T follicular helper cell (primary cell): ENCODE results near the gene TMEM9.

ENCODE experiments used
- DNase-seq: peaks from one replicate; pipeline ENCODE4 v3.0.0-alpha.2; 2020; ENCODE audit warnings: low read depth

The TMEM9 gene

DNA sequence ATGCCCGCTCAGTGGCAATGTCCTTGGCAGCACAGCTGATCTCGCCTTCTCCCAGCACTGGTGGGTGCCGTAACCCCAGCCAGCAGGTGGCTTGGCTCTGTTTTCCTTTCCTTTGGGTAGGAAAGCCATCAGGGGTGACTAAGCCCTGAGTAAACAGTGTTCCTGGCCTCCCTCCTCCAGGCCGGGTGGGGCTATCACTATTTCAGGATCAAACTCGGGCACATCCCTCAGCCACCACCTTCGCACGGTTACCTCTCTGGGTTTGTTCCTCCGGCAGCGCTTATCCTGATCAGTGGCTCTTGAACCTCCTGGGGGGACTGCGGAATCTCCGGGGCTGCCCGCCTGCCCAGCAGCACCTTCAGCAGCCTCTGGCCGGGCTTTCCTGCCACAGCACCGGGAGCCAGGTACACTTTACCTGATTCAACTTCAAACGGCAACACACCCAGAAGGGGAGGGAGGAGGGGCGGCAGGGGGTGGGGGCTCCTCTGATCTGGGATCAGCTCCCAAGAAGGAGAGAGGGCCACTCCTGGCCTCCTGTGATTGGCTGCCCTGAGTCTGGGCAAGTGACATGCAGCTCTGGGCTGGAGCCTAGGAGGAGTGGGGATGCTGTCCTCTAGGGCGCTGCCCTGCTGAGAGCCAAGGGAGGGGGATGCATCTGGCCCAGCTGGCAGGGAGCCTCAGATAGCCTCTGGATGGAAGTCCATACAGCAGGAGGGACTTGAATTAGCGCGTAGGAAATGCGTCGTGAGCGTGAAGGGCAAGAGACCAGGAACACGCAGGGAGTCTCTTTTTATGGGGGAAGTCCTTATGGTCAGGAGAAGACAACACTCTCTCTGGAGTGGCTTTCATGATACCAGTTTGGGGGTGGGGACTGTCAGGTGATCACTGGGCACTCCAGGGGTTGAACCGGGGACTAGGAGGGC is 27.2 kb downstream of the TMEM9 start, which contains the start of gene ASCL5:
TSS of gene ASCL5 (minus strand) at position 353 of the 923 bp plus-strand sequence. CDS start 11,812 bp downstream, outside the sequence.
- no peak for DNase-seq

GRCh38 chr1:201126463-201126831 is 27.8 kb downstream of the TMEM9 start:
- DNase-seq: no peak

DNA sequence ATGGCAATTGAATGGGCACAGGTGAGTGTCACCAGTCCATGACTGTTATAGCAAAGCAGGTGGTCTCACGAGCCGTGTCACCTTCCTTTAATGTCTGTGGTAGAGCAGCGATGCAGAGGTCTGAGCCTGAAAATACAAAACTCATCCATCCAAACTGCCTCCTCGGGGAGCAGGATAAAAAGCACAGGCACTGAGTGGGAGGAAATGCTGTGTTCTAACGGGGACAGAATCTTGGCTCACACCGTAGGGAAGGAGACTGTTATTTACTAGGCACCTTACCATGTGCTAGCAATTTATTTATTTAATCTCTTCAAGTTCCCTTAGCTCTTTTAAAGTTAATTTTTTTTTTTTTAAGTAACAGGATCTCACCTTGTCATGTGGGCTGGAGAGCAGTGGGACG is 28.5 kb downstream of the TMEM9 start:
- no peak for DNase-seq

GRCh38 chr1:201125019-201125418 is 29.3 kb downstream of the TMEM9 start:
- DNase-seq: no peak

DNA sequence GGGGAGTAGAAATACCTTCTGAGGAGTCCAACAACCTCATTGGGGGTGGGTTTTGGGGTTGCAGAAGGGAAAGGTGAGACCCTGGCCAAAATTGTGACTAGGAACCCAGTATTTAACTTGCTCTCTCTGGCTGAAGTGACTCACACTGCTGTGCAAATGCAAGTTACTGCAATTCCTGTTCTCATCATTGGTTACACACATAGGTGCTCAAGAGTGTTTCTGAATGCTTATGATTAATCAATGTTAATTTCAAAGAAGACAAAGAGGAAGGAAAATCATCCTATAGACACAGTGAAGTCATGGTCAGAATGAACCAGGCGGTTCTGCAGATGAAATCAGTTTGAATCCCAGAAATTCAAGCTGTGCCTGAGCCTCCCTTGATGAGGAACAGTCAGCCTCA is 30.4 kb downstream of the TMEM9 start:
- no peak for DNase-seq

DNA sequence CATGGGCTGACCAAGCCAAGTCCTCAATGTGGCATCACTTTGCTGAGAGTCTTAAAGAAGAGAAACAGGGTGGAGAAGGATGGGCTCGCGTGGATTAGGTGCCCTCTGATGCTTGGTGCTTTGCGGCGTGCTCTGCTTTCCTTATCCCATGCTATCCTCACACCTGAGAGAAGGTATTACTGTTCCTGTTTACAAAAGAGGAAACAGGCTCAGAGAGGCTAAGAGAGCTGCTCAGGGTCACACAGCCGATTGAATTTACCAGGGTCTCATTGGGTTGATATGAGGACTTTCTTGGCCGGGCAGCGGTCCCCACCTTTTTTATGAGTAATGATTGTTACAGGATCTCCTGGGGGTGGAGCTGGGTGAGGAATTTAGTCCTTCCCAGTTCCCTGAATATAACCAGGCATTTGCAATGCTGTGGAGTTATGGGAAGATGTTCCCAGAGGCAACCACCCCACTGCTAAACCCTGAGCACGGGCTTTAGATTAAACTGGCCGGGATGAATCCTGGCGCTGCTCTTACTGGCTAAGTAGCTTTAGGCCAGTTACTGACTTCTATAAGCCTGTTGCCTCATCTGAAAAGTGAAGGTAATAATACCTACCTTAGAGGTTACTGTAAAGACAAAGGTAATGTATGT is 31.8 kb downstream of the TMEM9 start:
- no peak for DNase-seq

DNA sequence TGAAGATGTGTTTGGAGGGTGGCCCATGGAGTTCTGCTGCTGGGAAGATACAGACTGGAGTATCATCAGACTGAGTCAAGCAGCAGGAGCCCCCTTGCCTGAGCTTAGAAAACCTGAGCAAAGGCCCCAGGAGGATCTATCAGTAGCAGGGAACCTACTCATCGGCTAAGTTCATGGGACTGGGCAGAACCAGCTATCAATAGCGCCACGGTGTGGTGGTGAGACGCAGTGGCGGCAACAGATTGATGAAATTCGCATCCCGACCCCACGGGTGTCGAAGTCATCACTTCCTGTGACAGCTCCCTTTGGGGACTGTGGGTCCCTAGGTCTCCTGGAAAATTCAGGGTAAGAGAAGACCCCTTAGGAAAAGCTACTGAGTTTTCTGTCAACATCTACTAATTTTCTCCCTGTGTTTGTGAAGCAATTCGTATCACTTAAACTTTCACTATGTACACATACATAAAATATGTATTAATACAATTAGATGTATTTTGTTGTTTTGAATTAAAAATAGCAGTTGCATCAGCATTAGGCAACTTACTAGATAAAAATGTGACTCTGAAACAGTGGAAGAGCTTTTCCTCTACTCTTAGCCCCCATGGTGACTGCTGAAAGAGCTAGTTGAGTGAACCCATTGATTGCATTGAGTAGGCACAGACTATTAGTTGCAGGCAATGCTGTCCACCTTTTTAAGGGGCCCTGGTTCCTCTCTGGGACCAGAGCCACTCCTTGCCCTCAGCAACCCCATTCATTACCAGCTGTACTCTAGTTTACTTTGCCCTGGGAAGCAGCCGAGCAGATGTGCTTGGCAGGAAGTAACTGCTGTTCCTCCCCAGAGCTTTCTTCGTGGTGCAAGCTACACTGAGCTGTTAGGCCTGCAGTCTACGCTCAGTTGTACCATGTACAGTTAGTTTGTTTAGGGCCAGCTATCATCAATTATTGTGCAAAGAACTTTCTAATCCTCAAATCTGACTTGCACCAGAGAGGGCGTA is 34.8 kb downstream of the TMEM9 start:
- peak; percentile 43 for DNase-seq

GRCh38 chr1:201116091-201116490 is 38.2 kb downstream of the TMEM9 start:
- no peak for DNase-seq

DNA sequence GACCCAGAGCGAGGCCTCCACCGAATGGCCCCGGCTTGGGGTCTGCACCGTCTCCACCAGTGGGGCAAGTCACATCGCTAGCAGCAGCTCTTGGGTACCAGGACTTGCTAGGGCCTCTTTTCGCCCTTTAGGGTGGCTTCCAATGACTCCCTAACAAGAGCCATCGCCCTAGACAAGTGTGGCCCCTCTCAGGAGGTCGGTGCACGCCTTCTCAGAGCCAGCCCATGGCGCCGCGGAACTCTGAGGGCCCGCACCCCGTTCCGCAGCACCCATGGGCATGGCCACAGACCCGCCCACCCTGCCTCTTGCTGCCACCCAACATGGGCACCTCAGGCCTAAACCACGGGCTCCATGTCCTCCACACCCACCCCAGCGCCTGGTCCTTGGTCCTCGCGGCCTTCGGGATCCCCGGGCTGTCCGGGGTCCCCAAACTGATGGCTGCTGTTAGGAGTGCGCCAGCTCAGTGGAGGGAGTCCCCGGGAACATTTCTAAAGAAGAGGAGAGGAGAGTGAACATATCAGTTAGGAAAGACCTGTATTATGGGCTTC is 38.8 kb downstream of the TMEM9 start:
- DNase-seq: no peak

DNA sequence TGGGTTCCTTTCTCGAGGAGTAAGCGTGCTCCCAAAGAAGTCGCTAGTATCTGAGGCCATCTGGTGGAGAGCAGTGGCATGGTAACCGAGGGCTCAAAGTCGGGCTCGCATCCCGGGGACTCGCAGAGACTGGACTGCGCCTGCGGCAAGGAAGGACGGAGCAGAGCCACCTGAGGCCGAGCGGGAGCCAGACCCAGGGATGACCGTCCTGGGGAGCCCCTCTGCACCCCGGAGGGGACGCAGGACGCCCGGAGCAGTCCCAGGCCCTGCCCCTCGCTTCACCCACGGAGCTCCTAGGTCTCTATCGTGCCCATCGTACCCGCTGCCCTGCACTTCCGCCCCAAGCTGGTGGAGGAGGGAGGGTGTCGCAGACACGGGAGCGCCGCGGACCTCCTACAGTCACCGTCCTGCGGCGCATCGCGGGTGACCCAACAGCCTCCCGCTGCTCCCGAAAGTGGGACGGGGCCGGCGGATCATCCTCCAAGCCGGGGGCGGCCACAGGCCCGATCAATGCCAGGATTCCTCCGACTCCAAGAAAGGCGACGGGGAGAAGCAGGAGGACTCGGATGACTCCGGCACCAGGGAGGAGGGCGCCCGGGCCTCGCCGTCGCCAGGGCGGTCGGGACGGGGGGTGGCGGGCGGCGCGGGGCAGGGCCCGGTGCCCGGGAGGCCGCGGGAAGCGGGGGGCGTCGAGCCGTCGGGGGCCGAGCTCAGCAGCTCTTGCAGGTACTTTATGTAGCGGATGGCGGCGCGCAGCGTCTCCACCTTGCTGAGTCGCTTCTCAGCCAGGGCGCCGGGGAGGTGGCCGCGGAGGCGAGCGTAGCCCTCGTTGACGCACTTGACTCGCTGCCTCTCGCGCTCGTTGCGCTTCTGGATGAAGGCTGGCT is 39.8 kb downstream of the TMEM9 start:
- DNase-seq: peak; percentile 57

DNA sequence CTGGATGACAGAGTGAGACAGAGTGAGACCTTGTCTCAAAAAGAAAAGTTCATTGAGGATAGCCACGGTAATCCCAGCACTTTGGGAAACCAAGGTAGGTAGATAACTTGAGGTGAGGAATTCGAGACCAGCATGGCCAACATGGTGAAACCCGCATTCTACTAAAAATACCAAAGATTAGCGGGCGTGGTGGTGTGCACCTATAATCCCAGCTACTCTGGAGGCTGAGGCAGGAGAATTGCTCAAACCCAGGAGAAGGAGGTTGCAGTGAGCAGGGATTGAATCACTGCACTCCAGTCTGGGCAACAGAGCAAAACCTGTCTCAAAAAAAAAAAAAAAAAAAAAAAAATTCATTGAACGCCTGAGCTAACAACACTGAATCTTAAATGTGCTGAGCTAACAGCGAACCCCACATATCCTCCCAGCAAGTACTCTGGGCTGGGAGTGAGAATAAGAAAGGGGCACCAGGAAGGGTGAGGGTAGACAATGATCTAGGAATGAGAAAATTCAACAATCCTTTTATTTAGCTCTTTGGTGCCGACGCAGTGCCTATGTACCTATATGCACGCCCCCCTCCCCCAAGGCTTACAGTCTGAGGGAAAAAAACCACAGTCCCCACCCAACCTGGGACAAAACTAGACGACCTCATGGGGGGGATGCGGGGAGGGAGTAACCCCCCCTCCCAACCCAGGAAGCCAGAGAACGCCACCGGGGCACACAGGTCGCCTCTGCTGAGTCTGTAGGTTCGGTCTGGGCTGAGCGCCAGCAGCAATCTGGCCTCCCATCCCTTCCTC is 40.6 kb downstream of the TMEM9 start:
- DNase-seq: no peak

- no peak for DNase-seq
Observed at GRCh38 chr1:201112926-201113325, 41.3 kb downstream of the TMEM9 start.

- DNase-seq: no peak
Observed at GRCh38 chr1:201112173-201112731, 42.0 kb downstream of the TMEM9 start, which contains the start of gene CACNA1S. Gene CACNA1S (minus strand): TSS chr1:201112426. CDS start chr1:201112339, 87 bp downstream.

DNA sequence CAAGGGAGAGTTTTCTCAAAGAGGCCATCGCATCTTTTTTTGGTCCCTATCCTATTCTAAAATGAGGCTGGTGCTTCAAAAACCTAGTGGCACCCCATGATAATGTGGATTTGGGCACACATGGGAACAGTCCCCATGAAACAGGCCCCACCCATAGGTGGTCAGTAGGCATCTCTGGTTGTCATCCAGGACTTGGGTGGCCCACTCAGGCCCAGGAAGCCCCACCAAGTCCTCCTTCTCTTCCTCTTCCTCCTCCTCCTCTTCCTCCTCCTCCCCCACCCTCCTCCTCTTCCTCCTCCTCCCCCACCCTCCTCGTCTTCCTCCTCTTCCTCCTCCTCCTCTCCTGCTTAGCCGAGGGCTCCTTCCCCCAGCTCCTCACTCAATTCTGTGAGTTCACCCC is 42.6 kb downstream of the TMEM9 start:
- no peak for DNase-seq

GRCh38 chr1:201111156-201111555 is 43.1 kb downstream of the TMEM9 start:
- no peak for DNase-seq

GRCh38 chr1:201110616-201111015 is 43.7 kb downstream of the TMEM9 start:
- no peak for DNase-seq

DNA sequence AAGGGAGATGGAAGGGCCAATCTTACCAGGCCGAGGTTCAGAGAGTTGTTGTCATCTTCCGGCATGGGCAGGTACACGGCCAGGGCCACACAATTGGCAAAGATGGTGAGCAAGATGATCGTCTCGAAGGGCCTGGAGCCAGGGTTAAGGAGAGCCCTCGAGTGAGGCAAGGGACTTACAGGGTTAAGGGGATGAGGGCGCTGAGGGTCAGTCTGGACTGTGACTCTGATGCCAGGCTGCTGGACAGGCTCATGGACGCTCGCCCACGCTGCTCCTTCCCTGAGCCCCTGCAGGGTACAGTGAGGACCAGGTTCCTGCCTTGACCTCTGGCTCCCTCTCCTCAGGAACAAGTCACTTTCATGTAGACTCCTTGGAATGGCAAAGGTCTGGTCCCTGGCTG is 44.1 kb downstream of the TMEM9 start:
- DNase-seq: no peak

GRCh38 chr1:201109651-201110050 is 44.6 kb downstream of the TMEM9 start:
- DNase-seq: no peak

DNA sequence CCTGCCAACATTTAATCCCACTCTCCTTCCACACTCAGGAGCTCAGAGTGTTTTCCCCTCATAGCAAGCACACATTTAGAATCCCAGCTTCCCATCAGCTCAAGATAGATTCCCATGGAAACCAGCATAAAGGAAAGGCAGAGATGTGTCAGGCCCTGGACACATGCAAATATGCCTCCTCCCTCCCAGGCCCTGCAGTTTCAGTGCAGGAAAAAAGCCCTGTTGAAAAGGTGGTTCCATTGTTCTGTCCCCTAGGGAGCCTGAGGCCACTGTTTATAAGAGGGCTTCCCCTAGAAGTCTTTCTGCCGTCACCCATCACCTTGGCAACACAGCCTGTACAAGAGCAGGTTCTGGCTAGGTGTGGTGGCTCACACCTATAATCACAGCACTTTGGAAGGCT is 45.7 kb downstream of the TMEM9 start:
- no peak for DNase-seq
